H9 (cell line): ENCODE data around the gene SDK1. TPM values are rescaled to one million over a fixed set of nuclear protein-coding genes. Genes with fewer than 3 reads are reported as not detected.

Experiments used
- DNase-seq: peaks from one replicate; pipeline ENCODE4 v3.0.0-alpha.2; 2017
- H2AFZ ChIP-seq: one replicate; pipeline ENCODE4 v1.6.1; 2013; ENCODE audit warnings: mild to moderate bottlenecking, low read length, control low read depth, moderate library complexity
- H2AK5ac ChIP-seq: 2 replicates; pipeline ENCODE4 v1.6.1; 2013; ENCODE audit warnings: low read length, control low read depth, mixed read lengths; ENCODE audit not compliant: insufficient read length
- H2BK120ac ChIP-seq: one replicate; pipeline ENCODE4 v1.6.1; 2013; ENCODE audit warnings: low read depth, mild to moderate bottlenecking, low read length, control low read depth, inconsistent platforms; ENCODE audit not compliant: poor library complexity, severe bottlenecking
- H2BK12ac ChIP-seq: 2 replicates; pipeline ENCODE4 v1.6.1; 2013; ENCODE audit warnings: low read length, control low read depth, mixed read lengths, low read depth; ENCODE audit not compliant: insufficient read length
- H2BK15ac ChIP-seq: 2 replicates; pipeline ENCODE4 v1.6.1; 2013; ENCODE audit warnings: low read depth, low read length, control low read depth
- H2BK20ac ChIP-seq: one replicate; pipeline ENCODE4 v1.6.1; 2013; ENCODE audit warnings: low read depth, mild to moderate bottlenecking, low read length, control low read depth, inconsistent platforms; ENCODE audit not compliant: poor library complexity, severe bottlenecking
- H2BK5ac ChIP-seq: 2 replicates; pipeline ENCODE4 v1.6.1; 2013; ENCODE audit warnings: low read length, control low read depth, mixed read lengths; ENCODE audit not compliant: insufficient read length
- H3K14ac ChIP-seq: 2 replicates; pipeline ENCODE4 v1.6.1; 2013; ENCODE audit warnings: low read length, control low read depth; ENCODE audit not compliant: insufficient read depth
- H3K18ac ChIP-seq: 2 replicates; pipeline ENCODE4 v1.6.1; 2013; ENCODE audit warnings: low read depth, mild to moderate bottlenecking, mixed read lengths, low read length, control low read depth; ENCODE audit not compliant: insufficient read length
- H3K23ac ChIP-seq: 2 replicates; pipeline ENCODE4 v1.6.1; 2013; ENCODE audit warnings: low read length, control low read depth, mixed read lengths, low read depth; ENCODE audit not compliant: insufficient read length
- H3K23me2 ChIP-seq: 2 replicates; pipeline ENCODE4 v1.6.1; 2013; ENCODE audit warnings: low read depth, mild to moderate bottlenecking, mixed read lengths, low read length, control low read depth; ENCODE audit not compliant: insufficient read length, poor library complexity, severe bottlenecking
- H3K27ac ChIP-seq: 2 replicates; pipeline ENCODE4 v1.5.1; 2013; ENCODE audit warnings: low read length, control low read depth, mixed read lengths, low read depth; ENCODE audit not compliant: insufficient read length
- H3K27me3 ChIP-seq: 2 replicates; pipeline ENCODE4 v1.6.1; 2013; ENCODE audit warnings: low read length, control low read depth, inconsistent platforms; ENCODE audit not compliant: insufficient read depth
- H3K4ac ChIP-seq: 2 replicates; pipeline ENCODE4 v1.6.1; 2013; ENCODE audit warnings: low read depth, mild to moderate bottlenecking, control low read depth, inconsistent platforms, low read length, moderate library complexity
- H3K4me1 ChIP-seq: 2 replicates; pipeline ENCODE4 v1.6.1; 2013; ENCODE audit warnings: low read length, control low read depth, inconsistent platforms; ENCODE audit not compliant: insufficient read depth
- H3K4me2 ChIP-seq: 2 replicates; pipeline ENCODE4 v1.6.1; 2013; ENCODE audit warnings: low read length, control low read depth, mixed read lengths; ENCODE audit not compliant: insufficient read length, insufficient read depth
- H3K56ac ChIP-seq: 2 replicates; pipeline ENCODE4 v1.6.1; 2013; ENCODE audit warnings: low read depth, mild to moderate bottlenecking, mixed read lengths, low read length, control low read depth; ENCODE audit not compliant: insufficient read length
- H3K79me1 ChIP-seq: 2 replicates; pipeline ENCODE4 v1.6.1; 2013; ENCODE audit warnings: low read depth, mild to moderate bottlenecking, moderate library complexity, low read length, control low read depth, inconsistent platforms; ENCODE audit not compliant: insufficient read depth, poor library complexity, severe bottlenecking
- H3K79me2 ChIP-seq: 2 replicates; pipeline ENCODE4 v1.6.1; 2013; ENCODE audit warnings: low read length, control low read depth, inconsistent platforms; ENCODE audit not compliant: insufficient read depth
- H3K9ac ChIP-seq: 2 replicates; pipeline ENCODE4 v1.6.1; 2013; ENCODE audit warnings: low read length, control low read depth, mixed read lengths; ENCODE audit not compliant: insufficient read length; ENCODE audit errors: extremely low read depth
- H3K9me3 ChIP-seq: one replicate; pipeline ENCODE4 v1.6.1; 2013; ENCODE audit warnings: low read depth, low read length, inconsistent platforms; ENCODE audit not compliant: control insufficient read depth
- H3T11ph ChIP-seq: one replicate; pipeline ENCODE4 v1.6.1; 2013; ENCODE audit warnings: mild to moderate bottlenecking, low read length, control low read depth, inconsistent platforms
- H4K20me1 ChIP-seq: one replicate; pipeline ENCODE4 v1.6.1; 2013; ENCODE audit not compliant: control insufficient read depth, insufficient read length, insufficient read depth
- H4K5ac ChIP-seq: 2 replicates; pipeline ENCODE4 v1.6.1; 2013; ENCODE audit warnings: low read depth, mild to moderate bottlenecking, mixed read lengths, low read length, control low read depth; ENCODE audit not compliant: insufficient read length
- H4K8ac ChIP-seq: replicated peaks from 2 replicates; pipeline ENCODE4 v1.6.1; 2013; ENCODE audit warnings: low read length, control low read depth, mixed read lengths, low read depth; ENCODE audit not compliant: insufficient read length
- H4K91ac ChIP-seq: 2 replicates; pipeline ENCODE4 v1.6.1; 2013; ENCODE audit warnings: low read depth, mild to moderate bottlenecking, moderate library complexity, mixed read lengths, low read length, control low read depth; ENCODE audit not compliant: insufficient read length
- H3K27ac Mint-ChIP-seq, 3 experiments: 2 replicates in 2 of 3; 3 replicates in 1 of 3; pipeline ENCODE4 v1.8.0; 2020 to 2021; ENCODE audit warnings: mixed read lengths in 3 of 3, mild to moderate bottlenecking in 1 of 3, moderate library complexity in 1 of 3
- H3K27me3 Mint-ChIP-seq: 2 replicates; pipeline ENCODE4 v1.8.0; 2021; ENCODE audit warnings: low read depth, mild to moderate bottlenecking, moderate library complexity, mixed read lengths
- H3K36me3 Mint-ChIP-seq, 3 experiments: 2 replicates in 2 of 3; 3 replicates in 1 of 3; pipeline ENCODE4 v1.8.0; 2020 to 2021; ENCODE audit warnings: low read depth in 3 of 3, mixed read lengths in 3 of 3; ENCODE audit not compliant: insufficient read depth in 1 of 3
- H3K4me1 Mint-ChIP-seq, 2 experiments: 2 replicates each; pipeline ENCODE4 v1.8.0; 2020; ENCODE audit warnings: mixed read lengths in 2 of 2
- H3K4me3 Mint-ChIP-seq, 2 experiments: 2 replicates in 1 of 2; 3 replicates in 1 of 2; pipeline ENCODE4 v1.8.0; 2020 to 2021; ENCODE audit warnings: mild to moderate bottlenecking in 2 of 2, mixed read lengths in 2 of 2, moderate library complexity in 1 of 2
- H3K9me3 Mint-ChIP-seq, 2 experiments: 2 replicates in 1 of 2; 3 replicates in 1 of 2; pipeline ENCODE4 v1.8.0; 2020; ENCODE audit warnings: mild to moderate bottlenecking in 2 of 2, mixed read lengths in 2 of 2, moderate library complexity in 1 of 2
- WGBS: extraction: QIAGEN DNeasy Blood & Tissue Kit; methylation state at CpG from one replicate; pipeline ENCODE4 v1.1.7; 2013; ENCODE audit warnings: missing lambda C conversion rate, low lambda C conversion rate, mixed read lengths; ENCODE audit not compliant: insufficient read length; ENCODE audit errors: extremely low coverage; 5-methylcytosine and 5-hydroxymethylcytosine counted together
- total RNA-seq: library from RNA; stranded (reverse); gene quantifications from 2 replicates; pipeline ENCODE4 v1.2.1, GENCODE V29; 2021
- TF ChIP-seq, protein P1 (sequence below): fragments of 200-600 bp; sonication (generic); conservative IDR thresholded peaks from 3 replicates; pipeline ENCODE4 v1.8.0; 2021; ENCODE audit warnings: antibody characterized with exemption, mild to moderate bottlenecking

Gene SDK1
- total RNA-seq, 1 experiment from 2014 or later: 8.7 TPM

DNA sequence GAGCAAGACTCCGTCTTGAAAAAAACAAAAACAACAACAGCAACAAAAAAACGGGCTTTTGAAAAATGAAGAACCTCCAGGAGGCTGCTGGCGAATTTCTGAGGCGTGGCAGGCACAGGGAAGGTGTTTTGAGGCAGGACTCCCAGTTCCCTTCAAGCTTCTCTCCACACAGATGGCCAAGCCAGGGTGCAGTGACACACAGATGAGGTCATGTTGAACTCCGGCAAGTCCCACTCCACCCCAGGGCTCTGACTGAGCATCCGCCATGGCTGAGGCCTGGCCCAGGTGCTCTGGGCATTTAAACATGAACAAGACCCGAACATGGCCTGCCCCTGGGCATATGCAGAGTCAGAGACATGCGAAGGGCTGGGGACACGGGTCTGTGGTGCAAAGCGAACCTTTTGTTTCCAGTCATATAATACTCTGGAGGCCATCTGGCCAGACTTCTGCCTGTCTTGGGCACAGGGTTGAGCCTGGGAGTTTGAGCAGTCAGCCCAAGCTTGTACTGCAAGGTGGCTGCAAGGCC, 866.4 kb downstream of the SDK1 start:
- Histone ChIP-seq H3K4me1 (no peaks in the 10 kb centered on the region), H2BK12ac (no peak overlapping the region), H3K9ac (no peak overlapping the region), H3K14ac (no peak overlapping the region; the same call in 1 of the 2 replicates), H3K27ac (no peak overlapping the region), H3K79me1 (no peaks in the 10 kb centered on the region), H2BK15ac (no peak overlapping the region), H4K91ac (no peak overlapping the region), H4K5ac (no peak overlapping the region), H3K23ac (no peak overlapping the region), H4K8ac (no peak overlapping the region), H2BK20ac (no peak overlapping the region), H3K56ac (no peak overlapping the region), H2AK5ac (no peak overlapping the region), H3K18ac (no peak overlapping the region), H3K23me2 (no peaks in the 10 kb centered on the region), H3K4me2 (no peak overlapping the region), H3K4ac (no peak overlapping the region), H2BK120ac (no peak overlapping the region), H4K20me1 (peaks cover 3% of the 10 kb centered on the region), H3K27me3 (no peaks in the 10 kb centered on the region), H2BK5ac (no peak overlapping the region), H3T11ph (no peak overlapping the region), H3K9me3 (no peaks in the 10 kb centered on the region), H3K79me2 (no peaks in the 10 kb centered on the region), H2AFZ (no peak overlapping the region)
- Mint-ChIP-seq H3K27me3 (no peaks in the 10 kb centered on the region), H3K27ac (0 out of 7 replicates have a peak overlapping the region, but pooled peaks of 1 of the 3 experiments have one; percentile 61), H3K4me3 (no peak overlapping the region; a peak in 1 of 5 replicates), H3K36me3 (peaks cover 0 to 1% (median 0%) of the 10 kb centered on the region in 3 experiments; a peak in 1 of 7 replicates), H3K4me1 (peaks cover 20 to 22% of the 10 kb centered on the region in 2 experiments), H3K9me3 (no peaks in the 10 kb centered on the region)
- WGBS: no CpG with 5 or more reads among the region's 10 CpGs
- DNase-seq: no peak
- TF ChIP-seq, protein P1, sequence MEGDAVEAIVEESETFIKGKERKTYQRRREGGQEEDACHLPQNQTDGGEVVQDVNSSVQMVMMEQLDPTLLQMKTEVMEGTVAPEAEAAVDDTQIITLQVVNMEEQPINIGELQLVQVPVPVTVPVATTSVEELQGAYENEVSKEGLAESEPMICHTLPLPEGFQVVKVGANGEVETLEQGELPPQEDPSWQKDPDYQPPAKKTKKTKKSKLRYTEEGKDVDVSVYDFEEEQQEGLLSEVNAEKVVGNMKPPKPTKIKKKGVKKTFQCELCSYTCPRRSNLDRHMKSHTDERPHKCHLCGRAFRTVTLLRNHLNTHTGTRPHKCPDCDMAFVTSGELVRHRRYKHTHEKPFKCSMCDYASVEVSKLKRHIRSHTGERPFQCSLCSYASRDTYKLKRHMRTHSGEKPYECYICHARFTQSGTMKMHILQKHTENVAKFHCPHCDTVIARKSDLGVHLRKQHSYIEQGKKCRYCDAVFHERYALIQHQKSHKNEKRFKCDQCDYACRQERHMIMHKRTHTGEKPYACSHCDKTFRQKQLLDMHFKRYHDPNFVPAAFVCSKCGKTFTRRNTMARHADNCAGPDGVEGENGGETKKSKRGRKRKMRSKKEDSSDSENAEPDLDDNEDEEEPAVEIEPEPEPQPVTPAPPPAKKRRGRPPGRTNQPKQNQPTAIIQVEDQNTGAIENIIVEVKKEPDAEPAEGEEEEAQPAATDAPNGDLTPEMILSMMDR: no peak
